ENCODE measurements around the gene SCAF4. TPM values are rescaled to one million over a fixed set of nuclear protein-coding genes. Genes with fewer than 3 reads are reported as not detected.
"Not testable (repeated sequence)": the region's sequence is repeated elsewhere in the genome, so short reads cannot be mapped to it uniquely, and the experiment has no call there.

The SCAF4 gene
- total RNA-seq, 2 experiments from 2014 or later, result 52.0 to 53.9 TPM

DNA sequence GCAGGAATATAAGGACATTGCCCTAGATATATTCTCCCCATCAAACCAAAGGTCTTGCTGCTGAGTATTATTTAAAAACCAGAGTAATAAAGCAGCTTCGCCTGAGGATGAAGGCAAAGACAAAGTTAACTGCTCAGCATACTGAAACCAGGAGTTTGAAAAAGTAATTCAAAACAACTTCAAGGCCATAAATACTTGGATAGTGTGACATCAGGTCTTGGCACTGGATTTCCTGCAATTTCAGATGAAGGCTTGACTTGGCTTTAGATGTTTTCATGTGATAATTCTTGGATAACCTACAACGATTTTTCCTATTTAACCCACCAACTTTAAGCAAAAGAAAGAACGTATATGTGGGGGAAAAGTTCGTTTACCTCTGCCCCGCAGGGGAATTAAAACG lies 61.8 kb downstream of the SCAF4 start:
- Mint-ChIP-seq H3K4me3 (no peak overlapping the region), H3K36me3 (peaks cover 45% of the 10 kb centered on the region), H3K27me3 (no peaks in the 10 kb centered on the region), H3K4me1 (peaks cover 56% of the 10 kb centered on the region), H3K27ac (no peak overlapping the region), H3K9me3 (ENCODE audit: low read depth) (no peaks in the 10 kb centered on the region)
- ATAC-seq (no peak), DNase-seq (no peak)
- CTCF ChIA-PET, result no interaction called here

DNA sequence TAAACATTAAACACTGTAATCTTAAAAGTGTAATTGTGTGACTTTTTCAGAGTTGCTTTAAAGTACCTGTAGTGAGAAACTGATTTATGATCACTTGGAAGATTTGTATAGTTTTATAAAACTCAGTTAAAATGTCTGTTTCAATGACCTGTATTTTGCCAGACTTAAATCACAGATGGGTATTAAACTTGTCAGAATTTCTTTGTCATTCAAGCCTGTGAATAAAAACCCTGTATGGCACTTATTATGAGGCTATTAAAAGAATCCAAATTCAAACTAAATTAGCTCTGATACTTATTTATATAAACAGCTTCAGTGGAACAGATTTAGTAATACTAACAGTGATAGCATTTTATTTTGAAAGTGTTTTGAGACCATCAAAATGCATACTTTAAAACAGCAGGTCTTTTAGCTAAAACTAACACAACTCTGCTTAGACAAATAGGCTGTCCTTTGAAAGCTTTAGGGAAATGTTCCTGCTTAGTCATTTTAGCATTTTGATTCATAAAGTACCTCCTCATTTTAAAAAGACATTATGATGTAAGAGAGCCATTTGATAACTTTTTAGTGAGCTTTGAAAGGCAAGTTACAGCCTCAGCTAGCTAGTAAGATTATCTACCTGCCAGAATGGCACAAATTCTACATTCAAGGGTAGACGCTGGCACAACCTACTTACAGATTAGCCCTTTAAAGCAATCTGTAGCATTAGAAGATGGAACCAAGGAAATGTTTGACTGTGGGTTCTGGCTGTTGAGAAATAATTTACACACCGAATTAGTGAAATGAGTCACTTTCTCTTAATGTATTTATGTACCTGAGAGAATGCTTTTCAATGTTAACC lies 63.0 kb downstream of the SCAF4 start:
- peak overlapping the region; percentile 46 for H3K27ac Mint-ChIP-seq
- peak; percentile 14 for ATAC-seq
- H3K27me3 Mint-ChIP-seq, result no peaks in the 10 kb centered on the region
- H3K36me3 Mint-ChIP-seq, result peaks cover 50% of the 10 kb centered on the region
- CTCF ChIA-PET, result no interaction called here
- H3K4me3 Mint-ChIP-seq, result no peak overlapping the region
- H3K4me1 Mint-ChIP-seq, result peaks cover 65% of the 10 kb centered on the region
- no peak for DNase-seq
- H3K9me3 Mint-ChIP-seq (ENCODE audit: low read depth), result no peaks in the 10 kb centered on the region

DNA sequence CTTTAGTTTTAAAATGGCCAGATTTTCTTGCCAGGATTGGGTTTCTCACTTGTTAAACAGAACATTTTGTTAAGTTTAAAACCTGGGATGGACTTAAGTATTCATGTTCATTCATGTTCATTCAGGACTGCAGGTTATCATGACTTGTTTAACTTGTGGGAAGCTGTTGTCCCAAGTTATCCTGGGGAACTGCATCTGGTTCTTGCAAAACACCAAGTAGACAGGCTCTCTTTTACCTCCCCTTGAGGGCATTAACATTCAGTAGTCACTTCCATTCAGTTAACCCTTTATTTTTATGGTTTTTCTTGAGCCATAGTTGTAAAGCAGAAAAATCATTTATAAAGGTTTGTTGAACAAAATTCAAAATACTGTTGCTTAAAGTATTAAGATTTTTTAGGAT lies 64.3 kb downstream of the SCAF4 start:
- CTCF ChIA-PET, result no interaction called here

DNA sequence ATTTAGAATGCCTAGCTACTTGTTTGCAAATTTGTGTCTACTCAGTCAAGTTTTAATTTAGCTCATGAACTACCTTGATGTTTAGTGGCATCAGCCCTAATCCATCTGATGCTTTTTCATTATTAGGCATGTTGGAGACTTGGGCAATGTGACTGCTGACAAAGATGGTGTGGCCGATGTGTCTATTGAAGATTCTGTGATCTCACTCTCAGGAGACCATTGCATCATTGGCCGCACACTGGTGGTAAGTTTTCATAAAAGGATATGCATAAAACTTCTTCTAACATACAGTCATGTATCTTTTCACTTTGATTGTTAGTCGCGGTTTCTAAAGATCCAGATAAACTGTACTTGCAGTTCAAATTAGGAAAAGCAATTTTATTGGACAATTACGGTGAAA lies 64.8 kb downstream of the SCAF4 start:
- CTCF ChIA-PET, result interaction anchor here (0.6 kb wide), 1 partner anchor 19 kb away, joined by 3 read pairs; no protein-coding TSS in a partner anchor
- H3K36me3 Mint-ChIP-seq, result peaks cover 56% of the 10 kb centered on the region
- DNase-seq (no peak), ATAC-seq (no peak)
- peaks cover 81% of the 10 kb centered on the region for H3K4me1 Mint-ChIP-seq
- H3K27ac Mint-ChIP-seq, result peak overlapping the region; percentile 37
- H3K4me3 Mint-ChIP-seq, result no peak overlapping the region
- H3K27me3 Mint-ChIP-seq, result no peaks in the 10 kb centered on the region
- H3K9me3 Mint-ChIP-seq (ENCODE audit: low read depth), result no peaks in the 10 kb centered on the region

More for the DNA sequence above, 64.3 kb downstream of the SCAF4 start:
- no peaks in the 10 kb centered on the region for H3K27me3 Mint-ChIP-seq
- peaks cover 53% of the 10 kb centered on the region for H3K36me3 Mint-ChIP-seq
- H3K27ac Mint-ChIP-seq, result peak overlapping the region; percentile 24
- ATAC-seq, result no peak
- peaks cover 76% of the 10 kb centered on the region for H3K4me1 Mint-ChIP-seq
- H3K4me3 Mint-ChIP-seq, result no peak overlapping the region
- no peaks in the 10 kb centered on the region for H3K9me3 Mint-ChIP-seq (ENCODE audit: low read depth)
- DNase-seq, result no peak

DNA sequence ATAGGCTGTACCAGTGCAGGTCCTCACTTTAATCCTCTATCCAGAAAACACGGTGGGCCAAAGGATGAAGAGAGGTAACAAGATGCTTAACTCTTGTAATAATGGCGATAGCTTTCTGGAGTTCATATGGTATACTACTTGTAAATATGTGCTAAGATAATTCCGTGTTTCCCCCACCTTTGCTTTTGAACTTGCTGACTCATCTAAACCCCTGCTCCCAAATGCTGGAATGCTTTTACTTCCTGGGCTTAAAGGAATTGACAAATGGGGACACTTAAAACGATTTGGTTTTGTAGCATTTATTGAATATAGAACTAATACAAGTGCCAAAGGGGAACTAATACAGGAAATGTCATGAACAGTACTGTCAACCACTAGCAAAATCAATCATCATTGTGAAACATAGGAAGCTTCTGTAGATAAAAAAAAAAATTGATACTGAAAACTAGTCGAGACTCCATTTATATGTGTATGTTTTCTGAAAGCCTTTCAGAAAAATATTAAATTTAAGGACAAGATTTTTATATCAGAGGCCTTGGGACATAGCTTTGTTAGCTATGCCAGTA lies 65.4 kb downstream of the SCAF4 start:
- Mint-ChIP-seq H3K4me1 (peaks cover 81% of the 10 kb centered on the region), H3K4me3 (no peak overlapping the region), H3K27me3 (no peaks in the 10 kb centered on the region), H3K36me3 (peaks cover 61% of the 10 kb centered on the region), H3K27ac (peak overlapping the region; percentile 37), H3K9me3 (ENCODE audit: low read depth) (no peaks in the 10 kb centered on the region)
- ATAC-seq (no peak), DNase-seq (no peak)
- CTCF ChIA-PET, result interaction anchor here (0.6 kb wide), 1 partner anchor 19 kb away, joined by 3 read pairs; no protein-coding TSS in a partner anchor

DNA sequence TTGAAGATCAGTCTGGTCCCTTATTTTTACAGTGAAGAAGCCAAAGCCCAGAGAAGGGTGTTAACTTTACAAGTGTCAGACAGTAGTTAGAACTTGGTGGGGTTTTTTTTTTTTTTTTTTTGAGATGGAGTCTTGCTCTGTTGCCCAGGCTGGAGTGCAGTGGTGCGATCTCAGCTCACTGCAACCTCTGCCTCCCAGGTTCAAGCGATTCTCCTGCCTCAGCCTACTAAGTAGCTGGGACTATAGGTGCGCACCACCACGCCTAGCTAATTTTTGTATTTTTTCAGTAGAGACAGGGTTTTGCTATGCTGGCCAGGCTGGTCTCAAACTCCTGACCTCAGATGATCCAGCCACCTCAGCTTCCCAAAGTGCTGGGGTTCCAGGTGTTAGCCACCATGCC lies 66.0 kb downstream of the SCAF4 start:
- H3K4me3 Mint-ChIP-seq; ATAC-seq; H3K27ac Mint-ChIP-seq; H3K27me3 Mint-ChIP-seq; H3K9me3 Mint-ChIP-seq (ENCODE audit: low read depth); CTCF ChIA-PET; DNase-seq: not testable (repeated sequence)
- Mint-ChIP-seq H3K36me3 (peaks cover 63% of the 10 kb centered on the region), H3K4me1 (peaks cover 83% of the 10 kb centered on the region)

DNA sequence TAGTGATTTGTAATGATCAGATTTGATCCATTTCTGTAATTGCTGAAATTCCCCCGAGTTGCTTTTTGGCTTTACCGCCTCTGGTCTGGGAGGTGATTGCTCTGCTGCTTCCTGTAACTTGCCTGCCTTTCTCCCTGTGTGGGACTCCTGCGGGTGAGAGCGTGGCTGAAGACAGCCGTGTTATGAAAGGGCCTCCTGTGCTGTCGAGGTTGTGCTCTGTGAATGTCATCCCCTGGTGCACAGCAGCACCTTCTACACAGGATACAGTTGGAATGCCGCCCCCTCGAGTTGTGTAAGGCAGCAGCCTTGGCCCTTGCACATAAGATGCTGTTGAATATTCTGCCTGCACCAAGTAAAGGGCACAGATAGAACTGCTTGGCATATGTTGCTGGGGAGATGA lies 66.5 kb downstream of the SCAF4 start:
- DNase-seq, result peak; percentile 65
- Mint-ChIP-seq H3K36me3 (peaks cover 60% of the 10 kb centered on the region), H3K27ac (peak overlapping the region; percentile 60), H3K9me3 (ENCODE audit: low read depth) (no peaks in the 10 kb centered on the region), H3K4me1 (peaks cover 86% of the 10 kb centered on the region), H3K4me3 (peak overlapping the region; percentile 21), H3K27me3 (no peaks in the 10 kb centered on the region)
- ATAC-seq, result peak; percentile 53
- CTCF ChIA-PET, result no interaction called here

DNA sequence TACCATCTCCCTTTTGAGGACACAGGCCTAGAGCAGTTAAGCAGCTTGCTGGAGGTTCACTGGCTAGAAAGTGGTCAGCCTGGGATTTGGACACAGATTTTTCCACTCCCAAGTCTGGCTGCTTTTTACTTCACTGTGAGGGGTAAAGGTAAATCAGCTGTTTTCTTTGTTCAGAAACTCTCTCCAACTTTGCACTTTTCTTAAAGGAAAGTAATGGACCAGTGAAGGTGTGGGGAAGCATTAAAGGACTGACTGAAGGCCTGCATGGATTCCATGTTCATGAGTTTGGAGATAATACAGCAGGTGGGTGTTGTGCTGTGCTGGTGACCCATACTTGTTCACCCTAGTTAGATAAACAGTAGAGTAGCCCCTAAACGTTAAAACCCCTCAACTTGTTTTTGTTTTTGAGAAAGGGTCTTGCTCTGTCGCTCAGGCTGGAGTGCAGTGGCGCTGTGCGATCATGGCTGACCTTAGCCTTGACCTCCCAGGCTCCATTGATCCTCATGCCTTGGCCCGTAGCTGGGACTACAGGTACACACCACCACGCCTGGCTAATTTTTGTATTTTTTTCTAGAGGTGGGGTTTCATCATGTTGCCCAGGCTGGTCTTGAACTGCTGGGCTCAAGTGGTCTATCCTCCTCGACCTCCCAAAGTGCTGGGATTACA lies 68.2 kb downstream of the SCAF4 start:
- Mint-ChIP-seq H3K36me3 (peaks cover 55% of the 10 kb centered on the region), H3K27me3 (no peaks in the 10 kb centered on the region), H3K27ac (peak overlapping the region; percentile 15), H3K4me1 (peaks cover 83% of the 10 kb centered on the region), H3K9me3 (ENCODE audit: low read depth) (no peaks in the 10 kb centered on the region), H3K4me3 (no peak overlapping the region)
- CTCF ChIA-PET, result no interaction called here
- ATAC-seq (no peak), DNase-seq (no peak)

DNA sequence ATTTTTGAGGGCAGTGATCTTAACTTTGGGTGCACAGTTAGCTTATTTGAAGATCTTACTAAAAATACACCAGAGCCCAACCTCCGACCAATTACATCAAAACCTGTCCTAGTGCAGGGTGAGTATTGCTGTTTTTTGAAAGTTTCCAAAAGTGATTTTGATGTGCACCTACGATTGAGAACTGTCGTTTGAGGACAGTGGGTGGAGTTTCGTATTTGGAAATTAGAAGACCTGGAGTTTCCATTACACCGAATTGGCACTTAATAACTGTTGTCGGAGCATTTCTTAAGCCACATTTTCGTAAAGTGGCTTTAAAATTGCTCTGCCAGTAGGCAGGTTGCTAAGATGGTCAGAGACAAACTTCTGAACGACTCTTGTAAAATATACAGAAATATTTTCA lies 71.3 kb downstream of the SCAF4 start:
- Mint-ChIP-seq H3K4me3 (peak overlapping the region; percentile 90), H3K27ac (peak overlapping the region; percentile 86)
- ATAC-seq, result no peak

DNA sequence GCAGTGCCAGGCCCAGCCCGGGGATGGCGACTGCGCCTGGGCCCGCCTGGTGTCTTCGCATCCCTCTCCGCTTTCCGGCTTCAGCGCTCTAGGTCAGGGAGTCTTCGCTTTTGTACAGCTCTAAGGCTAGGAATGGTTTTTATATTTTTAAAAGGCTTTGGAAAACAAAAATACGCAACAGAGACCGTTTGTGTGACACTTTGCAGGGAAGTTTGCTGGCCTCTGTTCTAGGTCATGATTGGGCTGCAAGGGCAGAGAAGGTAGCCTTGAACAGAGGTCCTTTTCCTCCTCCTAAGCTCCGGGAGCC lies 71.7 kb downstream of the SCAF4 start:
- no peaks in the 10 kb centered on the region for H3K27me3 Mint-ChIP-seq
- H3K36me3 Mint-ChIP-seq, result peaks cover 26% of the 10 kb centered on the region
- peaks cover 66% of the 10 kb centered on the region for H3K4me1 Mint-ChIP-seq
- CTCF ChIA-PET, result no interaction called here
- H3K4me3 Mint-ChIP-seq, result peak overlapping the region; percentile 90
- ATAC-seq (no peak), DNase-seq (no peak)
- H3K27ac Mint-ChIP-seq, result peak overlapping the region; percentile 86
- H3K9me3 Mint-ChIP-seq (ENCODE audit: low read depth), result no peaks in the 10 kb centered on the region

More for the DNA sequence above, 71.3 kb downstream of the SCAF4 start:
- DNase-seq, result no peak
- peaks cover 30% of the 10 kb centered on the region for H3K36me3 Mint-ChIP-seq
- no peaks in the 10 kb centered on the region for H3K27me3 Mint-ChIP-seq
- H3K9me3 Mint-ChIP-seq (ENCODE audit: low read depth), result no peaks in the 10 kb centered on the region
- CTCF ChIA-PET, result no interaction called here
- H3K4me1 Mint-ChIP-seq, result peaks cover 66% of the 10 kb centered on the region

DNA sequence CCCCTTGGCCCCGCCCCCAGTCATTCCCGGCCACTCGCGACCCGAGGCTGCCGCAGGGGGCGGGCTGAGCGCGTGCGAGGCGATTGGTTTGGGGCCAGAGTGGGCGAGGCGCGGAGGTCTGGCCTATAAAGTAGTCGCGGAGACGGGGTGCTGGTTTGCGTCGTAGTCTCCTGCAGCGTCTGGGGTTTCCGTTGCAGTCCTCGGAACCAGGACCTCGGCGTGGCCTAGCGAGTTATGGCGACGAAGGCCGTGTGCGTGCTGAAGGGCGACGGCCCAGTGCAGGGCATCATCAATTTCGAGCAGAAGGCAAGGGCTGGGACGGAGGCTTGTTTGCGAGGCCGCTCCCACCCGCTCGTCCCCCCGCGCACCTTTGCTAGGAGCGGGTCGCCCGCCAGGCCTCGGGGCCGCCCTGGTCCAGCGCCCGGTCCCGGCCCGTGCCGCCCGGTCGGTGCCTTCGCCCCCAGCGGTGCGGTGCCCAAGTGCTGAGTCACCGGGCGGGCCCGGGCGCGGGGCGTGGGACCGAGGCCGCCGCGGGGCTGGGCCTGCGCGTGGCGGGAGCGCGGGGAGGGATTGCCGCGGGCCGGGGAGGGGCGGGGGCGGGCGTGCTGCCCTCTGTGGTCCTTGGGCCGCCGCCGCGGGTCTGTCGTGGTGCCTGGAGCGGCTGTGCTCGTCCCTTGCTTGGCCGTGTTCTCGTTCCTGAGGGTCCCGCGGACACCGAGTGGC lies 72.2 kb downstream of the SCAF4 start, which contains the start of gene SOD1:
Gene SOD1, plus strand, starts transcription at position 158 of the 723 bp plus-strand sequence. Its CDS starts 77 bp downstream, at position 235.
- peak; percentile 96 for DNase-seq
- Mint-ChIP-seq H3K36me3 (peaks cover 24% of the 10 kb centered on the region), H3K4me1 (peaks cover 67% of the 10 kb centered on the region), H3K27me3 (peaks cover under 1% of the 10 kb centered on the region), H3K9me3 (ENCODE audit: low read depth) (no peaks in the 10 kb centered on the region), H3K4me3 (peak within 1 kb of the TSS; percentile 90), H3K27ac (peak within 1 kb of the TSS; percentile 99)
- CTCF ChIA-PET, result no interaction called here
- peak; percentile 96 for ATAC-seq

DNA sequence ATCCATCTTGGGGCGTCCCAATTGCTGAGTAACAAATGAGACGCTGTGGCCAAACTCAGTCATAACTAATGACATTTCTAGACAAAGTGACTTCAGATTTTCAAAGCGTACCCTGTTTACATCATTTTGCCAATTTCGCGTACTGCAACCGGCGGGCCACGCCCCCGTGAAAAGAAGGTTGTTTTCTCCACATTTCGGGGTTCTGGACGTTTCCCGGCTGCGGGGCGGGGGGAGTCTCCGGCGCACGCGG lies 72.7 kb downstream of the SCAF4 start:
- H3K4me1 Mint-ChIP-seq, result peaks cover 66% of the 10 kb centered on the region
- no peak for DNase-seq

DNA sequence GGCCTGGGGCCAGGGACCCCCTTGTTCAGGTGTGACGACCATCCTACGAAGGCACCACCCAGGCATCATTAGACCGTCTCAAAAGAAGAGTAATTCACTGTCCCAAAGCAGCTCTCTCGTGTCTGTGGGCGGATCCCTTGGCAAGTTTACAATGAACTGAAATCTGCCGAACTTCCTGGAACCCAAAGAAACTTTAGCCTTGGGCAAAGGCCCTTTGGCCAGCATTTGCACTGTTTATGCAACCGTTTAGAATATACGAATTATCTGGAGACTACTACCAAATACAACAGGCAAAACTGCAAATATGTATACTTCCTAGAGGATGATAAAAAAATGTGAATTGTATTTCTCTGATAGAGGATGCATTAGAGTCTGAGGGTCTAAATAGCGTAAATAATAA lies 73.9 kb downstream of the SCAF4 start:
- DNase-seq, result no peak
- no peak overlapping the region for H3K4me3 Mint-ChIP-seq
- peaks cover 18% of the 10 kb centered on the region for H3K36me3 Mint-ChIP-seq
- no peak overlapping the region for H3K27ac Mint-ChIP-seq
- H3K9me3 Mint-ChIP-seq (ENCODE audit: low read depth), result no peaks in the 10 kb centered on the region
- CTCF ChIA-PET, result no interaction called here
- H3K27me3 Mint-ChIP-seq, result peaks cover 2% of the 10 kb centered on the region
- ATAC-seq, result no peak
- peaks cover 56% of the 10 kb centered on the region for H3K4me1 Mint-ChIP-seq

More for the DNA sequence above, 72.7 kb downstream of the SCAF4 start:
- Mint-ChIP-seq H3K9me3 (ENCODE audit: low read depth) (no peaks in the 10 kb centered on the region), H3K36me3 (peaks cover 22% of the 10 kb centered on the region), H3K27me3 (peaks cover 2% of the 10 kb centered on the region), H3K27ac (peak overlapping the region; percentile 99), H3K4me3 (peak overlapping the region; percentile 85)
- no peak for ATAC-seq
- CTCF ChIA-PET, result no interaction called here
